Astrocyte (in vitro differentiated cells and primary cell): ENCODE measurements around the gene BROX.

Source experiments
- CTCF ChIP-seq: IDR thresholded peaks from 2 replicates; pipeline ENCODE4 v1.5.1; 2011; ENCODE audit warnings: low read depth, mild to moderate bottlenecking, inconsistent platforms, low read length, moderate library complexity; ENCODE audit not compliant: insufficient read depth
- EZH2 ChIP-seq: IDR thresholded peaks from 2 replicates; pipeline ENCODE4 v1.6.1; 2012; ENCODE audit warnings: mild to moderate bottlenecking, low read length, inconsistent platforms; ENCODE audit not compliant: insufficient read depth

DNA sequence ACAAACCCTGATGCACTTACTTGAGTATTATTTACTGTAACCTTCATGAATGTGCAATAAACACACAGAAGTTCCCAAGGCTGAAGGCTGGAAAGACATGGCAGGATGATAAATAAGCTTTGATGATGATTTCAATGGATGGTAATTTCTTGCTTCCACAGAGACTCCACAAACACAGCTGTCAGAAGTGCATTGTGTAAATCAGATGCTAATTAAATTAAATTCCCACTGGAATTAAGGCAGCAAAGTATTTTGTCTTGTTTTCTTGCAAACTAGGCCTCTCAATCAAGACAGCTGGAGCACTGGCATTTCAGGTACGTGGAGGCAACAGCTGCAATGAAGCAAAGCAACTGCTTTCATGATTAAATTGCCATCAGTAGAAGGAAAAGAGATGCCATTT is 48.7 kb downstream of the BROX start:
- TF ChIP-seq CTCF (no peak), EZH2 (no peak)
